G401 (cell line): Measurements from ENCODE around the gene CFAP69. TPM values are rescaled to one million over a fixed set of nuclear protein-coding genes. Genes with fewer than 3 reads are reported as not detected.

ENCODE experiments used
- DNase-seq: peaks from one replicate; pipeline ENCODE4 v3.0.0-alpha.2; 2015; ENCODE audit warnings: low spot score
- in situ Hi-C: cut with HindIII; loops from 2 replicates; pipeline ENCODE4 v1.10.0; 2016; ENCODE audit warnings: low sequenced_read_pairs, mixed read lengths
- total RNA-seq: library from RNA; depleted of rRNA; stranded (reverse); fragments of >200 nt; shearing (Covaris generic); gene quantifications from 2 replicates; pipeline ENCODE4 v1.2.3, GENCODE V29; 2014; rRNA removed

The CFAP69 gene, protein sequence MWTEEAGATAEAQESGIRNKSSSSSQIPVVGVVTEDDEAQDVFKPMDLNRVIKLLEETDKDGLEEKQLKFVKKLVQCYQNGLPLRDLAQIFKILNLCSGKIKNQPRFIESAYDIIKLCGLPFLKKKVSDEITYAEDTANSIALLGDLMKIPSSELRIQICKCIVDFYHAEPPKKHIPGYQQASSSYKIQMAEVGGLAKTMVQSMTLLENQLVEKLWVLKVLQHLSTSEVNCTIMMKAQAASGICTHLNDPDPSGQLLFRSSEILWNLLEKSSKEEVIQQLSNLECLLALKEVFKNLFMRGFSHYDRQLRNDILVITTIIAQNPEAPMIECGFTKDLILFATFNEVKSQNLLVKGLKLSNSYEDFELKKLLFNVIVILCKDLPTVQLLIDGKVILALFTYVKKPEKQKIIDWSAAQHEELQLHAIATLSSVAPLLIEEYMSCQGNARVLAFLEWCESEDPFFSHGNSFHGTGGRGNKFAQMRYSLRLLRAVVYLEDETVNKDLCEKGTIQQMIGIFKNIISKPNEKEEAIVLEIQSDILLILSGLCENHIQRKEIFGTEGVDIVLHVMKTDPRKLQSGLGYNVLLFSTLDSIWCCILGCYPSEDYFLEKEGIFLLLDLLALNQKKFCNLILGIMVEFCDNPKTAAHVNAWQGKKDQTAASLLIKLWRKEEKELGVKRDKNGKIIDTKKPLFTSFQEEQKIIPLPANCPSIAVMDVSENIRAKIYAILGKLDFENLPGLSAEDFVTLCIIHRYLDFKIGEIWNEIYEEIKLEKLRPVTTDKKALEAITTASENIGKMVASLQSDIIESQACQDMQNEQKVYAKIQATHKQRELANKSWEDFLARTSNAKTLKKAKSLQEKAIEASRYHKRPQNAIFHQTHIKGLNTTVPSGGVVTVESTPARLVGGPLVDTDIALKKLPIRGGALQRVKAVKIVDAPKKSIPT
- total RNA-seq, result 1.4 and 3.3 TPM in 2 replicates

DNA sequence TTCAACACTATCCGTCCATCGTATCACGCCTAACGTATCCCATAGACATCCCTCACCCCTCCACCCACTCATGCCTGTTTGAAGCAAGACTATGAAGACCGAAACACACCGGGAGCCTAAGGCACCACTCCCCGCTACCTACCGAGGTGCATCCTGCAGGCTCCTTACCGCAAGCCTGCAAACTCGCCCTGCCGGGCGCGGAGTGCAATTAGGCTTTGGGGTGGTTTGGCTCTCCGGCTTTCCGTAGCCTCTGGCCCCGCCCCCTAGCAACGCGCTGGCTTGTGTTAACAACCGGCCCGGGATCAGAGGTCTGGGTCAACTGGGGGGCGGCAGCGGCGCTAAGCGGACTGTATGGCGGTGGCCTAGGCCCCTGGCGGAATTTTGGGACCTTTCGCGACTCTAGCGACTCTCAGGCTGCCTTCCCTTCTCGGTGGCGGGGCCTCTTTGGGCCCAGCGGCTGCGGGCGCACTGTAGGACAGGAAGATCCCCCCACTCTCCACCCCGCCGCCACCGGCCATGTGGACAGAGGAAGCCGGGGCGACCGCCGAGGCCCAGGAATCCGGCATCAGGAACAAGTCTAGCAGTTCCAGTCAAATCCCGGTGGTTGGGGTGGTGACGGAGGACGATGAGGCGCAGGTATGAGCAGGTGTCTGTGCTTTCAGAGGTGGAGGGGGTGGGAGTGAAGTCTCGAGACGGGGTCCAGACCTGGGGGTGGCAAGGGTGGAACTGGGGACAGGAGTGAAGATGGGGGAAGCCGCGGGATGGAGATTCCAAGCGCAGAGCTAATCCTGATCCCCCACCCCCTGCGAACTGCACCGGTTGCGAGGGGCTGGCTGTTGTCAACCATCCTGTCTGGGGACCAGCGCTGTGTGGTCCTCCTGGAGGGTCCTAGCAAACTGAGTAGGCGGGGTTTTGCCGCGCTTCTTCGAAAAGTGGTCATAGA is at the start of gene CFAP69:
Gene CFAP69, plus strand, starts transcription at position 266 of the 943 bp plus-strand sequence. Its CDS starts 251 bp downstream, at position 517.
- in situ Hi-C loops, result no loop called here
- DNase-seq, result peak; percentile 90

DNA sequence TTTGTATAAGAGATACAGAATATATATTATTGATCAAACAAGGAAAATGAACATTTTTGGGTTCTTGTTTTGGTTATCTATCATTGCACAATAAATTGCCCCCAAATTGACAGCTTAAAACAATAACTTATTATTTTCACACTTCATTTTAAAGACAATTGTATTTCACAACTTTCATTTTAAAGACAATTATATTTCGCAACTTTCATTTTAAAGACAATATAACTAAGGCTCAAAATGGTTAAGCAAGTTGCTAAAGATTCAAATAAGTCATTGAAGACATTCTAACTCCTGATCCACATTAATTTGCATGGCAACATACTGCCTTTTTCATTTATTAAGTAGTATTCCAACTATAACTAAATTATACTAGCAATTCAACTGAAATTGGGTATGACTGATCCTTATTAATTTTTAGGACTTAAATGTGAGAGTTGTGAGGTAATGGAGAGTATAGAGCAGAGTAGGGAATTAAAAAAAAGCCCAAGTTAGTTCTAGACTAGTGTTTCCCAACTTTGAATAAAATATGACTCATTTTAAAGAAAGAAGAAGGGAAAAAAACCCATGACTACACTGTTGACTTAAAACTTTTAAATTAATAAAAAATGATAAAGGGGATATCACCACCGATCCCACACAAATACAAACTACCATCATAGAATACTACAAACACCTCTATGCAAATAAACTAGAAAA is 43.3 kb upstream of the CFAP69 start:
- in situ Hi-C loops, result no loop called here
- no peak for DNase-seq

DNA sequence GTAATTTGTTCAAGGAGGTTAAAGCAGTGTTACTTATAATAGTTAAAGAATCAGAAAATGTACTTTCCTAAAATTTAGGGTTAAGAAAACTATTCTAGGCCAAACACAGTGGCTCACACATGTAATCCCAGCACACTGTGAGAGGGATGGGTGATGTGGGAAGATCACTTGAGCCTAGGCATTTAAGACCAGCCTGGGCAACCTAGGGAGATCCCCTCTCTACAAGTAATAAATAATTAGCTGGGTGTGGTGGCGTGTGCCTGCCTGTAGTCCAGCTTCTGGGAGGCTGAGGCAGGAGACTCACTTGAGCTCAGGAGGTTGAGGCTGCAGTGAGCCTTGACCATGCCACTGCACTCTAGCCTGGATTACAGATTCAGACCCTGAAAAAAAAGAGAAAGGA is 37.0 kb upstream of the CFAP69 start:
- in situ Hi-C loops, result no loop called here
- DNase-seq, result no peak

DNA sequence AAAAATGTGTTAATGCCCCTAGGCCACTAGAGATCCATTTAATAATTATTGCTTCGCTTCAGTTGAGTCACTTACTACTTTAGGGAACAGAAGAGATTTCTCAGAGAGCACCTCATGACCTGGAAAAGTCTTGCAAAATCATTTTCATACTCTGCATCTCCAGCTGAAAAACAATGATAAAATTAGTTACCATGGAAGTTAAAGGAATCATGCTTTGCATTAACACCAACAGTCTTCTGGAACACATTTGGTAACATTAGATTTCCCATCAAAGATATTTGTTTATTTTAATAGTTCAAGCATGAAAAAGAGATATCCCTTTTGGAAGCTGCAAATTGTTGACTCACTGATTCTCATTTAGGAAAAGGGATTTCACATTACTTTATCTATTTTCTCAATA is 35.2 kb upstream of the CFAP69 start:
- in situ Hi-C loops, result no loop called here
- DNase-seq, result no peak

DNA sequence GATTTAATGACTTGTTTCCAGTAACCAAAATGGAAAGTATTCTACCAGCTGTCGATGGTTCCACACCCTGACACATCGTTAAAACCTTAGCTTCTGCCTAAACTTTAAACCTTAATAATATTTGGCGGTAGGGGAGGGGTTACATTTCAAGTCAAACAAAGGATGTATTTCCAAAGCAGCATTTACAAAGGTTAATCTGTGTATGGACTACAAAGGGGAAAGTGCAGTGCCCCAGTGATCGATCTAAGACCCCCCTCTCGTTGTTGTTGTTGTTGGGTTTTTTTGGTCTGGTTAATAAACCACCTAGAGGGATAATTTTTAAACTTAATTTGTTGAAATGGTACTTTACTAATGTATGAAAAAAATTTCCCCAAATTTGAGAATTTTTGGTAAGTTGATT is 34.5 kb upstream of the CFAP69 start:
- in situ Hi-C loops, result no loop called here
- no peak for DNase-seq

DNA sequence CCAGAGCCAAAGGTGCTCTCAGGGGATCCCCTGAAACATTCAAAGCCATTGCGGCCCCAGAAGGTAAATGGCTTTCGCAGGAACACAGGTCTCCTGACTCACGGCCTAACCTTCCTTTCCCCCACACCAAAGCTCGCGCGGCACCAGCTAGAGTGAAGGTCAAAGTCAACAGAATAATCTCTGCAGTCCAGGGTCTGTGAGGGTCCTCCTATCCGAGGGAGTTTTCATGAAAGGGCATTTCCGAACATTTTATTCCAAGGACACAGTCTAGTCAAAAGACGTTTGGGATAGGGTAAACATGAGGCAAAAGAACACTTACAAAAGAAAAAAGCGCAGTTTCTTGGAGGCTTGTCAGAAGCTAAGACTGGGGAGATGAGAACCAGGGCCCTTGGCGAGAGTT is 34.0 kb upstream of the CFAP69 start:
- peak; percentile 49 for DNase-seq

DNA sequence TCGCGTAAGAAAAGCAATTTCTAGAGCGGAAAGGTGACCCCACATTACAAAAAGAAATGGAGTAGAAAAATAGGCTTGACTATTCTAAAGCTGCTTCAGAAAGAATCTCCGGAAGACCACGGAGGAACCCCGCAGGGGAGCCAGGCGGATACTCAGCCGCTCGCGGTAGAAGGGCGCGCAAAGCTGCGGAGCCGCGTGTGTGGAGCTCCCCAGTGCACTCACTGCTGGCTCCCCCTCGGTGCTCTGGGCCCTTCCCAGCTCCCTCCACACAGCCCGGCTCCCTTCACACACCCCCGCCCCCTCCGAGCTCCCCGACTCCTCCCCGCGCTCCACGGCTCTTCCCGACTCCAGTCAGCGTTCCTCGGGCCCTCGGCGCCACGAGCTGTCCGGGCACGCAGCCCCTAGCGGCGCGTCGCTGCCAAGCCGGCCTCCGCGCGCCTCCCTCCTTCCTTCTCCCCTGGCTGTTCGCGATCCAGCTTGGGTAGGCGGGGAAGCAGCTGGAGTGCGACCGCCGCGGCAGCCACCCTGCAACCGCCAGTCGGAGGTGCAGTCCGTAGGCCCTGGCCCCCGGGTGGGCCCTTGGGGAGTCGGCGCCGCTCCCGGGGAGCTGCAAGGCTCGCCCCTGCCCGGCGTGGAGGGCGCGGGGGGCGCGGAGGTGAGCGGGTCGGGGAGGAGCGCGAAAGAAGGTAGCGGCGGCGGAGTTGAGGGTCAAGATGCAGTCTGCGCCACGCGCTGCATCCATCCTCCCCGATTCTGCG is 33.4 kb upstream of the CFAP69 start, which contains the start of gene STEAP2:
Gene STEAP2, plus strand, starts transcription at position 350 of the 758 bp plus-strand sequence. CDS start 13,343 bp downstream, outside the sequence.
- in situ Hi-C loops, result no loop called here

More for the DNA sequence above, 34.0 kb upstream of the CFAP69 start:
- in situ Hi-C loops, result no loop called here

DNA sequence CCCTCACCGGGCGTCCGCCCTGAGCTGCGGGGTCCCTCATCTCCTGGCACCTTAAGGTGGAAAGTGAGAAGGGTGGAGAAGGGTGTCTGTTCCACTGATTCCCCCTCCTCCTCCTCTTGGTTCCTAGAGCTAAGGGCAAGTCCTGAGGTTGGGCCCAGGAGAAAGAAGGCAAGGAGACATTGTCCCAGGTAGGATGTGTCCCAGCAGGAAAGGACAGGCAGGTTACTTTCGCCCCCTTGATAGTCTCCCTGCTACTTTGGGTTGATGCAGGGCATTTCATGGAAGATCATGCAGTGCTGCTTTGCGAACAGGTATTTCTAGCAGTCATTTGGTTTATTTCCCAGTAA is 32.9 kb upstream of the CFAP69 start:
- peak; percentile 60 for DNase-seq
- in situ Hi-C loops, result no loop called here

More for the DNA sequence above, 33.4 kb upstream of the CFAP69 start, which contains the start of gene STEAP2:
- peak; percentile 88 for DNase-seq

DNA sequence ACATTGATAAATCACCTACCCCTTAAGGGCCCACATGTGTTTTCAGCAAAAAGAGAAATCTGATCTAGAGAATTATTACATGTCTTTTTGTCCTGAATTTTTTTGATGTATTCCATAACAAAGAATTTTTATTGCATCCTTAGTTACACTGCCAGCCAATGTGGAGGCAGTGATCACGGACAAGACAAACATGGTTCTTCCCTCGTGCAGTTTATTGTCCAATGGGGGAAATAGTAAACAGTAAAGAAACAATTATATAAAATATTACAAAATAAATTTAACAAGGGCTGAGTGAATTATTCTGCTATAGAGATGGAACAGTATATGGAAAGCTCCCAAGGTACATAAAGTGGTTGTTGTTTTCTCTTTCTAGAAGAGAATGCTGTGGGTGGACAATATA is 31.5 kb upstream of the CFAP69 start:
- in situ Hi-C loops, result no loop called here
- no peak for DNase-seq

DNA sequence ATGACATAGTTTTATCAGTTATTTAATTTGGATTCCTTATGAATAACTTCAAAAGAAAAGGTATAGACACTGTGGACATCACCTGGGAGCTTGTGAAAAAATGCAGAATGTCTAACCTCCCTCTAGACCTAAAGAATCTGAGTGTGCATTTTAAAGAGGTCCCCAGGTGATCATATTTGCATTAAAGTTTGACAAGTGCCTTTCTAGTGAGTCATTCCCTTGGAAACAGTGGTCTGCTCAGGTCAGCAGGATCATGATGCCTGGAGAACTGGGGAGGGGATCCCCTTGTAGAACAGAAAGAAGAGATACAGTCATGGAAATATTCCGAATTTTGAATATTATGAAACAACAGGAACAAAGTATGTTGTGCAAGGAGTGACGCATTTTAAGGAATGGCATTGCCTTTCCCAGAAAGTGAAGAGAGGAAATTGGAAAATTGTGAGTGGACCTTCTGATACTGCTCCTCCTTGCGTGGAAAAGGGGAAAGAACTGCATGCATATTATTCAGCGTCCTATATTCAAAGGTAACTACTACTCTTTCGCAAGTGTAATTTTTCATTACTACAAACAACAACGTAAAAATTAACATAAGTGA is 28.8 kb upstream of the CFAP69 start:
- in situ Hi-C loops, result no loop called here
- no peak for DNase-seq

DNA sequence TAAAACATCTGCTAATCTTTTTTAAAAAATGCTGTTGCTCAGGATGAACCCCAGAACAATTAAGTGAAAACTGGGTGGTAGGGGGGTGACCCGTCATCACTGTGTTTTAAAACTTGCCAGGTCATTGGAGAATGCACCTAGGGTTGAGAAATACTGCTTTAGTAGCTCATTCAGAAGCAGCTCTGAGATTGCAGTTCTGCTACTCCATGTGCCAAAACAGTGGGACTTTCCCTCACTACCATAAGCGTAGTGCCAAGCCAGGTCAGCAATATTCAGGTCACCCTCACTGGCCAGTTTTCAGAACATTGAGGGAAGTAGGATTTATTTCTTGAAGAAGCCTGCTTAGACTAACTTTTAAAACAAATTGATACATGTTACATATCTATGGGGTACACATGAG is 28.2 kb upstream of the CFAP69 start:
- DNase-seq, result peak; percentile 17
- in situ Hi-C loops, result no loop called here

DNA sequence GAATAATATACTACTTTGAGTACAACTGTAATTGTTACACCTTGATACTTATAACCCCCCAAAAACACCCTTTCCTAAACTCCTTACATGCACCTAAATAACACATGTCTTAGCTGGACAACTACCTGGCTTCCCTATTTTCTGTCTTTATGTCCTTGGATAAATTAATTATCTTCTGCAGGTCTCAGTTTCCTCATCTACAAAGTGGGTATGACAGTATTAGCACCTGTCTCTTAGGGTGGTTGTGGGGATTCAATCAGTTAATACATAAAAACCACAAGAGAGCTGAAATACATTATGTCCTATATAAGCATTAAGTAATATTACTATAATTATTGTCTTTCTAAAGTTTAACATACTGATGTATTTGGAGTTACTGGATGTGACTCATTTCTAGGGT is 22.6 kb upstream of the CFAP69 start:
- DNase-seq, result no peak

DNA sequence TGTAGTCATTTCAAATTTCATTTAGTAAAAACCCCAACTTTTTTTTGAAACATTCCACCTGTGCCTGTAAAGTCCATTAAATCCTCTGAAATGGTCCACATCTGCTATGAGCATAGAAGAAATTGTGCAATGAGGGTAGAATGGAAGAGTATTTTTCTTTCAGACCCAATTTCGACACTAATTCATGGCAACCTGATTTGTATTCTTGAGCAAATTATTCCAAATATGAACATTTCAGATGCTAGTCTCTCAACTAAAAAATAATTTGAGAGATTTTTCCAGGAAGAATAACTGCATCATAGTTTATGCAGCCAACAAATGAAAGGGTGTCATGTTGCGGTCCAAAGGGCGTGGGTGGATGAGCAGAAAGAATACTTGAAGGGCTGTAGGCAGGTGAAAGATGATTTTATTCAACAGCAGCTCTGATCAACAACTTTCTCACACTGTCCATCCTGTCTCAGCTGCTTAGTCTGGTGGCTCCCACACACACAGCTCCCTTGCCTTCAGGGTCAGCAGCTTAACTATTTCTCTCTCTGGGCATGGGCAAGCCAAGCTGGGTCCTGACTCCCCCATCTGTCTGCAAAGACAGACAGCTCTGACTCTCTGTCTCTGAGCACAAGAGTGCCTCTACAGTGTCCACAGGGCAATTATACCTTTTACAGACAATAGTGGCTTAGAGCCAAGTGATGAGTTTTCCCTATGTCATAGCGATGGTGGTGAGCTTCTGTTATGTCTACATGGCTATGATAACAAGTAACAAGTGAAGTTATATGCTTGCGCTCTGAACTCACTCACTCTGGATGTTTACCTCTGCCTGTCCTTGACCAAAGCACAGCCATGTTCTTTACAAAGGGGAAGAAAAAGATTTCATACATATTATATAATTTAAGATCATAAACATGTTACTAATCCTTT is 21.9 kb upstream of the CFAP69 start:
- DNase-seq, result no peak

More for the DNA sequence above, 22.6 kb upstream of the CFAP69 start:
- in situ Hi-C loops, result no loop called here

DNA sequence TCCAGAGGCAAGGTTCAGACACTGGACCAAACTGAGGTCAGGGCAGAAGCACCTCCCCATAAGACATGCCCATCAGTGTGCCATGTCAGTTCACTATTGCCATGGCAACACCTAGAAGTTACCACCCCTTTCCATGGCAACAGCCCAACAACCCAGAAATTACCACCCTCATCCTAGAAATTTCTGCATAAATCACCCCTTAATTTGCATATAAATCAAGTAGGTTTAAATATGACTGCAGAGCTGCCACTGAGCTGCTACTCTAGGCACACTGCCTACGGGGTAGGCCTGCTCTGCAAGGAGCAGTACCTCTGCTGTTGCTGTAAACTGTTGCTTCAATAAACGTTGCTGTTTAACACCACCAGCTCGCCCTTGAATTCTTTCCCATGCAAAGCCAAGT is 20.8 kb upstream of the CFAP69 start:
- no peak for DNase-seq
- in situ Hi-C loops, result no loop called here

More for the DNA sequence above, 21.9 kb upstream of the CFAP69 start:
- in situ Hi-C loops, result no loop called here

DNA sequence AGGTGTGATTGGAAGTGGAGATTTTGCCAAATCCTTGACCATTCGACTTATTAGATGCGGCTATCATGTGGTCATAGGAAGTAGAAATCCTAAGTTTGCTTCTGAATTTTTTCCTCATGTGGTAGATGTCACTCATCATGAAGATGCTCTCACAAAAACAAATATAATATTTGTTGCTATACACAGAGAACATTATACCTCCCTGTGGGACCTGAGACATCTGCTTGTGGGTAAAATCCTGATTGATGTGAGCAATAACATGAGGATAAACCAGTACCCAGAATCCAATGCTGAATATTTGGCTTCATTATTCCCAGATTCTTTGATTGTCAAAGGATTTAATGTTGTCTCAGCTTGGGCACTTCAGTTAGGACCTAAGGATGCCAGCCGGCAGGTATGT is 19.8 kb upstream of the CFAP69 start:
- in situ Hi-C loops, result no loop called here
- DNase-seq, result no peak

DNA sequence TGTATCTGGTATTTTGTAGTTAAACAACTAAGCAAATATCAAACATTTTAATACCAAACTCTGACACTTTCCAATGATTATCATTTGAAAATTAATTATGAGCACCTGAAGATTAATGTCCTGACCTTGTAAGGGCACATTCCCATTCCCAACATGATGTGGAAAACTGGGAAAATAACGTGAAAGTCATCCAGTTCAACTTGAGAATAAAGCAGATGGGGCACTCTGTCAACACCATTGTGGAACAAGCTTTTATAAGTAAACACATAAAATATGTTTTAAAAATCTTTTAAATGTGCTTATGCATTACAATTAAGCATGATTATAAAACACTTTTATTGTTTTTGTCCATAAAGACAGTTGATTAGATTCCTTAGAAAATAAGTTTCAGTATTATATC is 19.4 kb upstream of the CFAP69 start:
- in situ Hi-C loops, result no loop called here

More for the DNA sequence above, 19.4 kb upstream of the CFAP69 start:
- DNase-seq, result no peak
